GM18508 (cell line): ENCODE measurements around the gene MAPK9.

Source experiments
- ATAC-seq: cut with Tn5 transposase; IDR thresholded peaks from one replicate; pipeline ENCODE4 v1.9.1; 2021; ENCODE audit warnings: moderate number of reproducible peaks; ENCODE audit not compliant: insufficient read depth, unreplicated experiment

Gene MAPK9

GRCh38 chr5:180297587-180298282 is 5.9 kb upstream of the MAPK9 start:
- no peak for ATAC-seq

- no peak for ATAC-seq
These were observed 4.9 kb upstream of the MAPK9 start for GRCh38 chr5:180296771-180297170.

GRCh38 chr5:180294913-180295555 is 3.2 kb upstream of the MAPK9 start:
- no peak for ATAC-seq

- ATAC-seq = no peak
These were observed 2.5 kb upstream of the MAPK9 start for GRCh38 chr5:180294411-180294810.

- ATAC-seq = peak; percentile 15
These were observed 496 bp downstream of the MAPK9 start for GRCh38 chr5:180291234-180291940.

GRCh38 chr5:180290568-180291233 is 1.2 kb downstream of the MAPK9 start:
- ATAC-seq = no peak

- ATAC-seq = no peak
These were observed 1.9 kb downstream of the MAPK9 start for GRCh38 chr5:180289966-180290365.

- ATAC-seq = no peak
These were observed 2.5 kb downstream of the MAPK9 start for GRCh38 chr5:180289433-180289832.

GRCh38 chr5:180287868-180288267 is 4.0 kb downstream of the MAPK9 start:
- no peak for ATAC-seq

GRCh38 chr5:180287404-180287803 is 4.5 kb downstream of the MAPK9 start:
- ATAC-seq = no peak

GRCh38 chr5:180284149-180284548 is 7.7 kb downstream of the MAPK9 start:
- ATAC-seq = no peak

- no peak for ATAC-seq
These were observed 8.8 kb downstream of the MAPK9 start for GRCh38 chr5:180283026-180283615.

GRCh38 chr5:180282281-180282680 is 9.6 kb downstream of the MAPK9 start:
- no peak for ATAC-seq

GRCh38 chr5:180281706-180282105 is 10.2 kb downstream of the MAPK9 start:
- no peak for ATAC-seq

- no peak for ATAC-seq
These were observed 17.2 kb downstream of the MAPK9 start for GRCh38 chr5:180274695-180275094.

GRCh38 chr5:180271221-180271620 is 20.7 kb downstream of the MAPK9 start:
- no peak for ATAC-seq

GRCh38 chr5:180259260-180259611 is 32.6 kb downstream of the MAPK9 start:
- no peak for ATAC-seq

GRCh38 chr5:180253036-180253824 is 38.7 kb downstream of the MAPK9 start:
- no peak for ATAC-seq

- ATAC-seq = no peak
These were observed 40.0 kb downstream of the MAPK9 start for GRCh38 chr5:180251887-180252286.

- no peak for ATAC-seq
These were observed 40.7 kb downstream of the MAPK9 start for GRCh38 chr5:180251141-180251540.
